ENCODE results near the gene USP34.

The USP34 gene

DNA sequence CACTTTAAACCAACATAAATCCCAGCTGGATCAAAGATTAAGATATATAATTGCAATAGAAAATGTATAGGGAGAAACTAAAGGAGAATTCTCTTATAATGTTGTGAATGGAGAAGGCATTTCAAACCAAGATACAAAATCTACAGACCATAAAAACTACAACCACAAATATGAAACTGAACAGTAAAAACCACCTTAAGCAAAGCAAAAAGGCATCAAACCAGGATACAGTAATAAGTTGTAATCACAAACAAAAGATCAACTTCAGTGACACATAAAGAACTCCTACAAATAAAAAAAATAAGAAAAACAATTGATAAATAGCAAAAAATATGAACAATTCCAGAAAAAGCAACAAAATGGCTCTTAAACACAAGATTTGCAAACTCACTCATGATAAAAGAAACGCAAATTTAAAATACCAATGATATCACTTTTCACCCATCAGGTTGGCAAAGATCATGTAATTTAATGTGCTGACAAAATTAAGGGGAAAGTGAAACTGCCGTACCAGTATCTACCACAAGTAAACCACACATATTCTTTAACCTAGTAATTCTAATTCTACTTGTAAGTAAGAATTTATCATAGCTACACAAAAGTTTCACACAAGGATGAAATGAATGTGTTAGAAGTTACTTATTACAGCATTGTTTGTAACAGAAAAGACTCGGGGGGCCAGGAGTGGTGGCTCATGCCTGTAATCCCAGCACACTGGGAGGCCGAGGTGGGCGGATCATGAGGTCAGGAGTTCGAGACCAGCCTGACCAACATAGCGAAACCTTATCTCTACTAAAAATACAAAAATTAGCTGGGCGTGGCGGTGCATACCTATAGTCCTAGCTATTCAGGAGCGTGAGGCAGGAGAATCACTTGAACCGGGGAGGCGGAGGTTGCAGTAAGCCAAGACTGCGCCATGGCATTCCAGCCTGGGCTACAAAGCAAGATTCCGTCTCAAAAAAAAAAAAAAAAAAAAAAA is 101.9 kb downstream of the USP34 start:
- DNase-seq: no peak

DNA sequence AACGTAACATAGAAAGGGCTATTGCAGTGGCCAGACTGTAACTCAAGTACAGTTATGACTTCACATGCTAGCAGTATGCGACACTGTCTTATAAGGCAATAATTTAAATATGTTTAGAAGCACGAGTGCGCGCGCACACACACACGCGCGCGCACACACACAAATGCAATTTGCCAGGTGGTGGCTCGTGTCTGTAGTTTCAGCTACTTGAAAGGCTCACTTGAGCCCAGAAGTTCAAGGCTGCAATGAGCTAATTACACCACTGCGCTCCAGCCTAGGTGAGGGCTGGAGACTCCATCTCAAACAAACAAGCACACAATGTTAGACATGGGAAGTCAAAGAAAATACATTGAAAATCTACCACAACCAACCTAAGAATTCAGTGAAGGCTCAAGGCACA is 103.7 kb downstream of the USP34 start:
- DNase-seq: no peak

DNA sequence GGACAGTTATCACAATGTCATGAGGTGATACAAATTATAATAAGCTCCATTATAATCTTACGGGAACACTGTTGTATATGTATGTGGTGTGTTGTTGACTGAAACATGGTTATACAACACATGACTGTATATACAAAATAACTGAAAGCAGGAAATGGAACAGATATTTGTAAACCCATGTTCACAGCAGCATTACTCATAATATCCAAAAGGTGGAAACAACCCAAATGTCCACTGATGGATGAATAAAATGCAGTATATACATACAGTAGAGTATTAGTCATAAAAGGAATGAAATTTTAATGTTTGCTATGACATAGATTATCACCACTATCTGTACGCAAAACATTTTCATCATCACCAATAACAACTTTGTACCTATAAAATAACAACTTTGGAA is 107.3 kb downstream of the USP34 start:
- no peak for DNase-seq

DNA sequence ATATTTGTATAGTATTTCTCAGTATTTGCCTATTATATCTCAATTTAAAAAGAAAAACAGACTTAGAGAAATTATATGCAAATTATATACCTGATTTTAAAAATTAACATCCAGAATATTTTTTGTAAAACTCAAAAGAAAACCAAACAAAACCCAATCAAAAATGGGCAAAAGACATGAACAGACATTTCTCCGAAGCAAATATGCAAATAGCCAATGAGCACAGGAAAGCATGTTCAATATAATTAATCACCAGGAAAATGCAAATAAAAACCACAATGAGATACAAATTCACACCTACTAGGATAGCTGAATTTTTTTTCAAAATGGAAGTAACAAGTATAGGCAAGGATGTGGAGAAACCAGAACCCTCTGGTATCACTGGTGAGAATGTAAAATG is 108.0 kb downstream of the USP34 start:
- no peak for DNase-seq

DNA sequence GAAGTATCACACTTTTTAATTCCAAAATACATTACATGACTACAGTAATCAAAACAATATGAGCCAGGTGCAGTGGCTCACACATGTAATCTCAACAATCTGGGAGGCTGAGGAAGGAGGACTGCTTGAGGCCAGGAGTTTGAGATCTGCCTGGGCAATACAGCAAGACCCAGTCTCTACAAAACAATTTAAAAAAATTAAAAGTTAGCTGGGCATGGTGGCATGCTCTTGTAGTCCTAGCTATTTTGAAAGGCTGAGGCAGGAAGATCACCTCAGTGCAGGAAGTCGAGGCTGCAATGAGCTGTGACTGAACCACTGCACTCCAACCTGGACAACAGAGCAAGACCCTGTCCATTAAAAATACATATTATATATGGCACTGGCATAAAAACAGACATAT is 109.8 kb downstream of the USP34 start:
- no peak for DNase-seq

DNA sequence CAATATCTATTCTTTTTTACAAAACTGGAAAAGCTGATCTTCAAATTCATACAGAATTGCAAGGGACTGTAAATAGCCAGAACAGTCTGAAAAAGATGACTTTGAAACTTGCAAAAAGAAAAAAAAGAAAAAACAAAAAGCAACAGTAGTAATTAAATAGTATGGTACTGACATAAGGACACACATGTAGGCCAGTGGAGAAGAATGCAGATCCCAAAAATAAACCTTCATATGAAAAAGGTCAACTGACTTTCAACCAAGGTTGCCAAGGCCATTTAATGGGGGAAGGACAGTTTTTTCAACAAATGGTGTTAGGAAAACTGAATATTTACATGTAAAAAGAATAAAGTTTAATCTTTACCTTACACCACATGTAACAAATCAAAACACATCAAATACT is 111.8 kb downstream of the USP34 start:
- no peak for DNase-seq

DNA sequence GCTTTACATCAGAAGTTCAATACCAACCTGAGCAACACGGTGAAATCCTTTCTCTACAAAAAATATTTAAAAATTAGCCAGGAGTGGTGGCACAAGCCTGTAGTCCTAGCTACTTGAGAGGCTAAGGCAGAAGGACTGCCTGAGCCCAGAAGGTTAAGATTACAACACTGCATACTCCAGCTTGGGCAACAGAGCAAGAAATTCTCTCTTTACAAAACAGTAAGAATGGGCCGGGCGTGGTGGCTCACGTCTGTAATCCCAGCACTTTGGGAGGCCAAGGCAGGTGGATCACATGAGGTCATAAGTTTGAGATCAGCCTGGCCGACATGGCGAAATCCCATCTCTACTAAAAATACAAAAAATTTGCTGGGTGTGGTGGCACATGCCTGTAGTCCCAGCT is 113.2 kb downstream of the USP34 start:
- DNase-seq: no peak

DNA sequence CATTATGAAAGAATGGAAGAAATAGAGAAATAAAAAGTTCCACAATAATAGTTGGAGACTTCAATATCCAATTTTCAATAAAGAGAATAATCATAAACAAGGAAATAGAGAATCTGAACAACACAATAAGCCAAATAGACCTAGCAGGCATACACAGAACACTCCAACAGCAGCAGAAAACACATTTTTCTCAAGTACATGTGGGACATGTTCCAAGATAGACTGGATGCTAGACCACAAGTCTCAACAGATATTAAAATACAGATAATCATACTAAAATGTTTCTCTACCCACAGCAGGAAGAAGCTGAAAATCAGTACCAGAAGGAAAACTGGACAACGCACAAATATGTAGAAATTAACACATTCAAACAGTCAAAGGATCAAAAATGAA is 113.9 kb downstream of the USP34 start:
- no peak for DNase-seq

DNA sequence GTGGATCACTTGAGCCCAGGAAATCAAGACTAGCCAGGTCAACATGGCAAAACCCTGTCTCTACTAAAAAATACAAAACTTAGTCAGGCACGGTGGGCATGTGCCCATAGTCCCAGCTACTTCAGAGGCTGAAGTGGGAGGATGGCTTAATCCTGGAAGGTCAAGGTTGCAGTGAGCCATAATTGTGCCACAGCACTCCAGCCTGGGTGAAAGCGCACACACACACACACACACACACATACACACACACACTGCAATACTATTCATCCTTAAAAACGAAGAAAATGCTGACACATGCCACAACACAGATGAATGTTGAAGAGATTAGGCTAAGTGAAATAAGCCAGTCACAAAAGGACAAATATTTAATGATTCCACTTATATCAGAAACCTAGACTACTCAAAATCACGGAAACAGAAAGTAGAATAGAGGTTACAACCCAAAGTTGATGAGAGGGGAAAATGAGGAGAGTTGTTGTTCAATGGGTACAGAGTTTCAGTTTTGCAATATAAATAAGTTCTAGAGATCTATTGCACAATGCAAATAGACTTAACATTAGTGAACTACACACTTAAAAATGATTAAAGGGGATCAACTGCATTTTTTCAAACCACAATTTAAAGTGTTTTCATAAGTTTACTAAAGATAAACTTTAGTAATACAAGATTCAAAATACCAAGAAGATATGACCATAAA is 114.5 kb downstream of the USP34 start:
- DNase-seq: no peak

DNA sequence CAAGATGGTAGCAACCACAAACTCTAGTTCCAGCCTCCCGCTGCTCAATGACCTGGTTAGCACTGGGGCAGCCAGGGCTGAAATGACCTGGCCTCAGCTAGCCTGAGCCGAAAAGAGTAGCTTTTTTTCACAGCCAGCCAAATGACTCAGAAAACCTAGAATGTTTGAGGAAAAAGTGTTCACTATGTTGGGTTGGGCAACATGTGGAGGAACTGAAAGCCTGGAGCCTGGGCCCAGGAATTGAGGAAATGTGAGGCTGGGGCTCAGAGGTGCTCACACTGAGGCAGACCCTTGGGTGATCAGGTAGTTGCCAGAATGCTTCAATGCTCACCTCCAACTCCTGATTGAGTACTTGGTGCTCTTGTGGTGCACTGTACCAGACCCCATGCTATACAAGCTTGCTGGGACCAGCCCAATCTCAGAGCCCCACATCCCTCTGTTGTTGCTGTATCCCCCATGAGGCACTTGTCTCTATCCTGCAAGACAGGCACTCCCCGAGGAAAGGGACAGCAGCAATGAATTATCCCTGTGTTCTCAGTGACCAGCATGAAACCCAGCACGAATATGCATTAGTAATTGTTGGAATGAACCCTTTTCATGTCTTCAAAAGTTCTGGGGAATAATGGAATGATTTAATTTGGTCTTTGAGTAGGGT is 116.2 kb downstream of the USP34 start:
- no peak for DNase-seq

DNA sequence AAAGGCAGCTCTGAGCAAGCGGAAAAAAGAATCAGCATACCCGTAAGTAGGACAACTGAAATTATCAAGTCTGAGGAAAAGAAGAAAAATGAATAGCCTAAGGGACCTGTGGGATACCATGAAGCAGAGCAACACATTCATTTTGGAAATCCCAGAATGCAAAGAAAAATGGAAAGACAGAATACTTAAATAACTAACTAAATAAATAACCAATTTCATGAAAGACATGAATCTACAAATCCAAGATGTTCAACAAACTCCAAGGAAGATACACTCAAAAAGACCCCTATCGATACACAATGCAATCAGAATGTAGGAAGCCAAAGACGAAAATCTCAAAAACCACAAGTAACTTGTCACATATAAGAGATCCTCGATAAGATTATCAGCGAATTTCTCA is 117.0 kb downstream of the USP34 start:
- no peak for DNase-seq

DNA sequence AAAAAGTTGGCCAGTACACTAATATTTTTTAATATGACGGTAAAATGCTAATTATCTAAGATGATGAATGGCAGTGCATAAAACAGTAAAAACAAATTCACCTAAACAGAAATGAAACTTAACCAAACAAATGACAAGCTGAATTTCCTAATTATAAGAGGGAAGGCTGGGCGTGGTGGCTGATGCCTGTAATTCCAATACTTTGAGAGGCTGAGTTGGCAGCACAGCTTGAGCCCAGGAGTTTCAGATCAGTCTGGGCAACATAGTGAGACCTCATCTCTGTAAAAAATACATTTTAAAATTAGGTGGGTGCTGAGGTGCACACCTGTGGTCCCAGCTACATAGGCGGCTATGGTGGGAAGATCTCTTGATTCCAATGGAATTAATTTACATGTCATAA is 120.1 kb downstream of the USP34 start:
- no peak for DNase-seq

DNA sequence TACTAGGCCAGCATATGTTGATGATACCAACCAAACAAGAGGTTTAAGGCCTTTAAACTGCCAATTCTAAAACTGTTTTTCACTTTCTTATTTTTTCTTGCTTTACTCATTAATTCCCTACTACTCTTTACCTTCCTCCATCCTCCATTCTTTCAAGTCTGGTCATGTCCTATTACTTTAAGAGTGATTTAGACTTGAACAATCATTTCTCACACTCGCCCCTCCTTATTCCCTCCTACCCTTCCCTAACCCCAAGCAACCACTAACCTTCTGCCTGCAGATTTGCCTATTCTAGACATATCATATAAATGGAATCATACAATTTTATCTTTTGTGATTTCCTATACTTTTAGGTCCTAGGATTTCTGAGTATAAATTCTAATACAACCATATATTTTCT is 127.7 kb downstream of the USP34 start:
- no peak for DNase-seq

DNA sequence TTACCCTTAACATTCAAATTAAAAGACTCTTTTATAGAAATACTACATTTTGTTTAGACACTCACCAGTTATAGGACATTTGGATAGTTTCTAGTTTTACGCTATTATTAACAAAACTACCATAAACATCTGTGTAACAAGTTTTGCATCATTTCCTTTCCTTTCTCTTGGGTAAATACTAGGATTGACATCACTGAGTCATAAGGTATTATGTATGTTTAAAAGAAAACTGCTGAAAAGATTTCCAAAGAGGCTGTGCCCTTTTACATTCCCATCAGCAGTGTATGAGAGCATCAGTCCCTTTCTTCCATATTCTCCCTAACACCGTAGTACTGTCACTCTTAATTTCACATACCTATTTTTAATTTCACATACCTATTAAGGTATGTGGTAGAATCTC is 130.6 kb downstream of the USP34 start:
- DNase-seq: no peak

DNA sequence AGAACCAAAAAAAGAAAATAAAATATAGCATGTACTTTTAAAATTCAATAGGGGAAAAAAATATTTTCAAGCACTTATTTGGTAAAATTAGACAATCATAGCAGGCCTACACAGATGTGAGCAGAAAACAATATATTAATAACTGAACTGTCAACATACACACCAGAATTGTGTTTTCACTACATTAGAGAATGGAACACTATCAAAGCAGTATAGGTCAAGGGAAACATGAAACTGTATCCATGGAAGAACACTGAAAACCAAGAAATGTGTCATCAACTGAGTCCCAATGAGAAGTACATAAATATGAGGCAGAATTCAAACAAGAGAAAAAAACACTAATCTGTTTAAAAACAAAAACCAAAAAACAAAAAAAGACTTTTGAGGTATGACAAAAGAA is 132.4 kb downstream of the USP34 start:
- DNase-seq: no peak

DNA sequence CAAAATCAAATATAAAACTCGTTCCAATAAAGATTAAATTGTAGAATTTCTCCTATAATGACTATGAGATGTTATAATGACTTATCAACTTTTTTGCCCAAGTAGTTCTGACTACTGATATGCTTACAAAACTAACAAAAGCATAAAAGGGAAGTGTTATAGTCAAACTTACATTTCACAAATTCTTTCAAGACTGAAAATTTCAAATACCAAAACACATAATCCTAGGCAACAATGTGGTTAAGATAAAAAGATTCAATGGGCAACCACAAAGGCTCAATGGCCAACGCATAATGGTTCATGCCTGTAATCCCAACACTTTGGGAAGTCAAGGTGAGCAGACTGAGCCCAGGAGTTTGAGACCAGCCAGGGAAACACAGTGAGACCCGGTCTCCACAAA is 135.7 kb downstream of the USP34 start:
- DNase-seq: no peak

DNA sequence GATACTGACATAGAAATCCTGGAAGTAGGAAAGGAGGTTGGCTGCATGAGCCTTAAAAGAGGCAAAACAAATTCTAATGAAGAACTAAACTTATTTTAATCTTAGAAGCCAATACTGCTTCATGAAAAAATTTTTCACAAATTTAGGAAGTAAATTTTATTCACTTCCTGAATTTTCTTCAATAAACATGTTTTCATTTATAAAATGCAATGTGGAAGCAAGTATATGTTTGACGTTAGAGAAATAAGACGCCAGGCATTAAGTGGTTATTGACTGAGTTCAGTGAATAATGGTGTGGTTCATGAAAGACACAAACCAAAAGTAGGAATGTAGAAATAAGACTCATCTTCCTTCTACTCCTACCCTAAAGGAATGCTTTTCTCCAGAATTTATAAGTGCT is 136.4 kb downstream of the USP34 start:
- no peak for DNase-seq

DNA sequence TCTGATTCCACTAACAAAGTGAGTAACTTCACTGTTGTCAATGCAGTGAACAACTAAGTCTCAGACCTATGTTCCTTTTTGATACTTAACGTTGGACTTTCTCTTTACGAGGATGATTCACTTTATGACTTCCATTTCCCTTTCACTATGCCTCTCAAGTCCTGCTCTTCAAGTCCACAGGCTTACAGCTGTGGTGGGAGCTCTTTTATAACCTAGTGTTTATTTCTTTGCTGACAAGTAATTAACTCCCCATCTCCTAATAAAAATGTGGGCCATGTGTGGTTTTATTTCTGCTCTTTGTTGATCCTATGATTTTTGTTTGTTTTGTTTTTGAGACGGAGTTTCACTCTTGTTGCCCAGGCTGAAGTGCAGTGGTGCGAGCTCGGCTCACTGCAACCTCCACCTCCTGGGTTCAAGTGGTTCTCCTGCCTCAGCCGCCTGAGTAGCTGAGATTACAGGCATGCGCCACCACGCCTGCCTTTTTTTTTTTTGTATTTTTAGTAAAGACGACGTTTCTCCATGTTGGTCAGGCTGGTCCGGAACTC is 142.1 kb downstream of the USP34 start:
- DNase-seq: no peak

DNA sequence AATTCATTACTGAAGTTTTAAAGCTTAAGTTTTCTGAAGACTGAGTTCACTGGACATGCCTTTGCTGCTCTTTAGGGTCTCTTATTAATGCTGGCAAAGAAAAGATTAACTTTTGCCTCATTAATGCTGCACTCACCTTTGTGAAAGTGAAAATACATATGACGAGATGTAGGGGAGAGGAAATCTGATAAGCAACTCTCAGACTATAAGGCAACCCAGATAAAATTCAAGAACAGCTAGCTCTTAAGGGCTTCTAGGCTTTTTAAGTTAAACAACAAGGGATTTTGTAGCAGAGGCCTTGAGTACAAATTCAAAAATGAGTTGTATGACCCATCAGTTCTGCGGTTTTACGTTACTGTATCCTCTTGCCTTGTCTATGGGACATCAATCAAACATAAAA is 143.7 kb downstream of the USP34 start:
- DNase-seq: no peak

DNA sequence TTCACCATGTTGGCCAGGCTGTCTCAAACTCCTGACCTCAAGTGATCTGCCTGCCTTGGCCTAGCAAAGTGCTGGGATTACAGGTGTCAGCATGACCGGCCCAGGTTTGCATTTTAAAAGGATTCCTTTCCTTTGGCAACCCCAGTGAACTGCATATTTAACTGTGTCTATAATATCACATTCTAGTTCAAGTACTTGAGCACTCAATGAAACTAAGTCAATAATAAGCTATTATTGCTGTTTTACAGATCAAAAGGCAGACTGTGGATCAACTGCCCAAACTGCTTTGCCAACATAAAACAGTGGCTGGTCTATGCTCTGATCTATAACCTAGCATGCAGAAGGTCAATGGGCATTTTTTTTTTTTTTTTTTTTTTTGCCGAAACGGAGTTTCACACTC is 144.5 kb downstream of the USP34 start:
- no peak for DNase-seq

DNA sequence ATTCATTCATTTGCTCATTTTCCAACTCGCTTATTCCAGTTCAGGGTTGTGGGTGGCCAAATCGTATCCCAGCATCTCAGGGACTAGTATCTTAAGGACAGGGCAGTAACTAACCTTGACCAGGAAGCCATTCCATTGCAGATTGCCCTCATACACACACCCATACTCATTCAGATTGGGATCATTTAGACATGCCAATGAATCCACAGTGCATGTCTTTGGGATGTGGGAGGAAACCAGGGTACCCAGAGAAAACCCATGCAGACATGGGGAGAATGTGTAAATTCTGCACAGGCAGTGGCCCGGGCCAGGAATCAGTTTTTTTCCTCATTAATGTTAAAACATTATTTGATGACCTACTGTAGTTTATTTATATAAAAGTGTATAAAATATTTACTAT is 150.7 kb downstream of the USP34 start:
- DNase-seq: no peak

DNA sequence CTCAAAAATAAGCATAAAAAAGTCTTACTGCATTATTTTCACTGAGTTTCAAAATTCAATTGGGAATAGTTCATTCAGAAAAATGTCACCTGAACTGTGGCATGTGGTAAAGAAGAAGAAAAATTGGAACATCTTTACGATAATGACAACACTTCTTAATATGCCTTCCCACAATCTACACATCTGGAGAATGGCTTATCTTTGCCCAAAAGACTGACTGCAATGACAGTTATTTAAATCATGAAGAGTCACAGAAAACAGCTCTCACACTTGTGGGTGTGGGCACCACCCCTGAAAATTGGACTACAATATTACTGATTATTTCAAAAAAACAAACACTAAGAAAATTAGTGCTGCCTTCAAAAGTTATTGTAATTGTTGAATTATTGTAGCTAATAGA is 152.3 kb downstream of the USP34 start:
- DNase-seq: no peak

DNA sequence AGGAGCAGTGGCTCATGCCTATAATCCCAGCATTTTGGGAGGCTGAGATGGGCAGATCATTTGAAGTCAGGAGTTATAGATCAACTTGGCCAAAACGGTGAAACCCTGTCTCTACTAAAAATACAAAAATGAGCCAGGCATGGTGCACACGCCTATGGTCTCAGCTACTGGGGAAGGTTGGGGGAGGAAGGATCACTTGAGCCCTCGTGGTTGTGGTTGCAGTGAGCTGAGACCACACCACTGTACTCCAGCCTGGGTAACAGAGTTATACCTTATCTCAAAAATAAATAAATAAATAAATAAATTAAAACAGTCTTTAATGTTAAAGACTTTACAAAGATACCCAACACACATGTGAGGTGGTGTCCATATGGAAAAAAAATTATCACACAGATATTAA is 174.9 kb downstream of the USP34 start:
- DNase-seq: no peak
